ENCODE data around the gene ADCY7. TPM values are rescaled to one million over a fixed set of nuclear protein-coding genes. Genes with fewer than 3 reads are reported as not detected.
A peak's percentile ranks its signal among the peaks of the same experiment; 100 is the strongest.

ADCY7 gene
- total and polyA plus RNA-seq, 9 of the 15 experiments (the other 6 are each of a cell fraction or from before 2014, with no cell fraction given): 2.3 to 108 (median 28.6) TPM

- no peak for TF ChIP-seq SAFB2 (IDR thresholded peaks at IDR 0.05; ENCODE audit: borderline replicate concordance, low read depth, low read length, severe bottlenecking)
- no peak for TF ChIP-seq VEZF1 (CRISPR knock-in tag; IDR thresholded peaks at IDR 0.05)
- no peak for TF ChIP-seq ZNF740 (CRISPR knock-in tag; IDR thresholded peaks at IDR 0.05)
- TF ChIP-seq ZNF740 (tag; IDR thresholded peaks at IDR 0.05): no peak
- TF ChIP-seq ZBTB40 (IDR thresholded peaks at IDR 0.05): peak; percentile 53; the same call in 1 of the 2 replicates
- no peak for TF ChIP-seq ZBTB40 (CRISPR knock-in tag; IDR thresholded peaks at IDR 0.05)
- TF ChIP-seq GABPB1 (CRISPR knock-in tag; IDR thresholded peaks at IDR 0.05): no peak
- no peak for TF ChIP-seq HNRNPH1 (optimal IDR thresholded peaks at IDR 0.05; ENCODE audit: low read depth, low read length)
- no peak for TF ChIP-seq TCF7L2 (IDR thresholded peaks at IDR 0.05; ENCODE audit: low read depth, low read length)
- TF ChIP-seq ZNF444 (CRISPR knock-in tag; IDR thresholded peaks at IDR 0.05): no peak
- no peak for TF ChIP-seq RB1 (IDR thresholded peaks at IDR 0.05; ENCODE audit: low read depth)
- TF ChIP-seq IRF1 (CRISPR knock-in tag; IDR thresholded peaks at IDR 0.05; ENCODE audit: borderline replicate concordance): no peak
- TF ChIP-seq SMAD4 (CRISPR knock-in tag; conservative IDR thresholded peaks at IDR 0.05): no peak
Observed at GRCh38 chr16:50246299-50247122, 19.8 kb upstream of the ADCY7 start (continued).
